K562 treated with DMSO at 1 percent for 12 hours (cell line): ENCODE measurements around the gene PLA2G10. TPM values are rescaled to one million over a fixed set of nuclear protein-coding genes. Genes with fewer than 3 reads are reported as not detected.

Experiments
- total RNA-seq: library from RNA; unstranded; fragments of 300-600 nt; gene quantifications from 2 replicates; pipeline ENCODE4 v1.2.3, GENCODE V29; 2022; ENCODE audit not compliant: insufficient read depth

The PLA2G10 gene, protein sequence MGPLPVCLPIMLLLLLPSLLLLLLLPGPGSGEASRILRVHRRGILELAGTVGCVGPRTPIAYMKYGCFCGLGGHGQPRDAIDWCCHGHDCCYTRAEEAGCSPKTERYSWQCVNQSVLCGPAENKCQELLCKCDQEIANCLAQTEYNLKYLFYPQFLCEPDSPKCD
- not detected in 2 replicates for total RNA-seq

DNA sequence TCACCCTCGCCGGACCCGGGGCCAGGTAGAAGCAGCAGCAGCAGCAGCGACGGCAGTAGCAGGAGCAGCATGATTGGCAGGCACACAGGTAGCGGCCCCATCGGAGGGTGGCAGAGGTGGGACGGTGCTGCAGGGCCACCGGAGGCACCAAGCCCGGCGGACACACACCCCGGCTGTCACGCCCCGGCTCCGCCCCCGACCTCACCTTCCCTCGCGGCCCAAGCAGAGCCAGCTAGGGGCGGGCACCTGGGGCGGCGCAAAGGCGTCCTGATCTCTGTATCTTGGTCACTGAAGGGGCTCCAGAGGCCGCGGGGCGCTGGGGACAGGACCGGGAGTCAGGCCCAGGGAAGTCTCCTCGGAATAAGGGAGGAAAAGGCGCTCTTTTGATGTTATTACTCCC is at the start of gene PLA2G10:
PLA2G10 (minus strand) TSS at position 180 of the 400 bp plus-strand sequence; CDS start at position 101, 79 bp downstream.

DNA sequence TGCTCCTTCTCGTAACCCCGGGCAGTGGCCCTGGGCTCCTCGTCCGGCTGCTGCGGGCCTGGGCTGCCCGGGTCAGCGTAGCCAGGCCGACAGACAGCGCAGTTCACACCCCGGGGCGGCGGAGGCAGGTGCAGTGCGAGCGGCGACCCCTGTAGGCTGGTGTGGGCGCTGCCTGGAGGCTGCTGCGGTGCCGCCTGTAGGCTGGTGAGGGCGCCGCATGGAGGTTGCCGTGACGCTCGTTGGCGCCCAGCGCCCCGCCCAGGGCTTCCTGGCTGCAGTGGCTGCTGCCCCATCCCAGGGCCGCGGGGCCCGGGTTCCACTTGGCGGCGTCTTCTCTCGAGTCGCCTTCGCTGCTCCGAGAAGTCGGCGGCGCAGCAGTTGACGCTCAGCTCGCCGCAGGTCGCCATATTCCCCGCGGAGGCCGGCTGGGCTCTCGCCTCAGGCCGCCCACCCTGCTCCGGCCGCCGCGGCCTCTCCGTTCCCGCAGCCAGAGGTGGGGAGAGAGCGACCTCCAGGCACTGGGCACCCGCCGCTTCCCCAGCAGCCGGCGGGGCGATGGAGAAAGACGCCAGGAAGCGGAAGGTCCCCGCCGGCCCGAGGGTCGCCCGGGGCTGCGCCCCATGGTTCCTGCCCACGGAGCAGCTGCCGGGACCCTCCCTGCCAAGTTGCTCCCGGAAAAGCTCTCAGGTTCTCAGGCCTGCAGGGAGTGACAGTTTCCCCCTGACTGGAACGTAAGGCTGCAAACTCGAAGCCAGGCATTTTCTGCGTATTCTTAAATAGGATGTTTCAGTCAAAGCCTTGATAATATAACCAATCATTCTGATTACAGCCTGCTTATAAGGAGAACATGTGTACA is 48.4 kb upstream of the PLA2G10 start, which contains the start of gene NPIPA2:
NPIPA2 (plus strand) TSS at position 261 of the 856 bp plus-strand sequence. CDS start 5,533 bp downstream, outside the sequence.

DNA sequence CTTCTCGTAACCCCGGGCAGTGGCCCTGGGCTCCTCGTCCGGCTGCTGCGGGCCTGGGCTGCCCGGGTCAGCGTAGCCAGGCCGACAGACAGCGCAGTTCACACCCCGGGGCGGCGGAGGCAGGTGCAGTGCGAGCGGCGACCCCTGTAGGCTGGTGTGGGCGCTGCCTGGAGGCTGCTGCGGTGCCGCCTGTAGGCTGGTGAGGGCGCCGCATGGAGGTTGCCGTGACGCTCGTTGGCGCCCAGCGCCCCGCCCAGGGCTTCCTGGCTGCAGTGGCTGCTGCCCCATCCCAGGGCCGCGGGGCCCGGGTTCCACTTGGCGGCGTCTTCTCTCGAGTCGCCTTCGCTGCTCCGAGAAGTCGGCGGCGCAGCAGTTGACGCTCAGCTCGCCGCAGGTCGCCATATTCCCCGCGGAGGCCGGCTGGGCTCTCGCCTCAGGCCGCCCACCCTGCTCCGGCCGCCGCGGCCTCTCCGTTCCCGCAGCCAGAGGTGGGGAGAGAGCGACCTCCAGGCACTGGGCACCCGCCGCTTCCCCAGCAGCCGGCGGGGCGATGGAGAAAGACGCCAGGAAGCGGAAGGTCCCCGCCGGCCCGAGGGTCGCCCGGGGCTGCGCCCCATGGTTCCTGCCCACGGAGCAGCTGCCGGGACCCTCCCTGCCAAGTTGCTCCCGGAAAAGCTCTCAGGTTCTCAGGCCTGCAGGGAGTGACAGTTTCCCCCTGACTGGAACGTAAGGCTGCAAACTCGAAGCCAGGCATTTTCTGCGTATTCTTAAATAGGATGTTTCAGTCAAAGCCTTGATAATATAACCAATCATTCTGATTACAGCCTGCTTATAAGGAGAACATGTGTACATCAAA is 9.3 kb upstream of the PLA2G10 start, which contains the start of gene NPIPA3:
NPIPA3 (plus strand) TSS at position 256 of the 856 bp plus-strand sequence. CDS start 5,533 bp downstream, outside the sequence.

DNA sequence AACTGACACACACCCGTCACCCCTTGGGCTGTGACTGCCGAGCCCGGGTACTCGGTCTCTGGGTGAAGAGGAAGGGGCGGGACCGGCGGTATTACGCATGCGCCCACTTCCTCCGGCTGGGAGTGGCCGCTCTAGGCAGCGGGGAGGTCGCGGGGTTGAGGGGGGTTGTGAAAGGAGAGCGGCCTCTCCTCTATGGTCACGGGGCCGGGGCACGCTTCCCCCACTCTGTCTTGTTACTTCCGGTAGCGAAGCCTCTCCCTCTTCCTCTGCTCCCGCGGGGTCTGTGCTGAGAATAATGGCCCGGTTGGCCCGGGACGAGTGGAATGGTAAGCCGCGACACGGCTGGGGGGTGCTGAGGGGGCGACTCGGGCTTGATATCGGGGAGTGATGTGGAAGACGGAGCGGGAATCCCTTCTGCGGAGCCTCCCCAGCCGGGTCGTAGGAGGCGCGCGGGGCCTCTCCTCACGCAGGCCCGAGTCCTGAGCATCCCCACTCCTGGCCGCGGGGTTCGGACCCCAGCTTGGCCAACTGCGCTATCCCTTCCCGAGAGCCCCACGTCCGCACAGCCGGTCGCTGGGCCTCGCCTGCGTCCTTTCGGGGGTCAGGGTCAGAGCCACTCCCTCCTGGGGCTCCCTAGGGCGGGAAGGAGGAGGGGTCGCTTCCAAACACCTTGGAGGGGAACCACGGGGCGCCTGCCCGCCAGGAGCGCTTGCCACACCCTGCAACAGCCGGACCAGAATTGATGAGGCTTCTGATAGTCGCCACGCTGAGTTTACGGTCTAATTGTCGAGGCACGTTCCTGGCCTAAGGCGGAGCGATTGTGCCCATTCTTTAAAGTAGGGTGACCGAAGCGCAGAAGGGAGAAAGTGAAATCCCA is 61.2 kb downstream of the PLA2G10 start, which contains the start of gene BFAR:
BFAR (plus strand) TSS at position 259 of the 877 bp plus-strand sequence. CDS start 11,396 bp downstream, outside the sequence.

DNA sequence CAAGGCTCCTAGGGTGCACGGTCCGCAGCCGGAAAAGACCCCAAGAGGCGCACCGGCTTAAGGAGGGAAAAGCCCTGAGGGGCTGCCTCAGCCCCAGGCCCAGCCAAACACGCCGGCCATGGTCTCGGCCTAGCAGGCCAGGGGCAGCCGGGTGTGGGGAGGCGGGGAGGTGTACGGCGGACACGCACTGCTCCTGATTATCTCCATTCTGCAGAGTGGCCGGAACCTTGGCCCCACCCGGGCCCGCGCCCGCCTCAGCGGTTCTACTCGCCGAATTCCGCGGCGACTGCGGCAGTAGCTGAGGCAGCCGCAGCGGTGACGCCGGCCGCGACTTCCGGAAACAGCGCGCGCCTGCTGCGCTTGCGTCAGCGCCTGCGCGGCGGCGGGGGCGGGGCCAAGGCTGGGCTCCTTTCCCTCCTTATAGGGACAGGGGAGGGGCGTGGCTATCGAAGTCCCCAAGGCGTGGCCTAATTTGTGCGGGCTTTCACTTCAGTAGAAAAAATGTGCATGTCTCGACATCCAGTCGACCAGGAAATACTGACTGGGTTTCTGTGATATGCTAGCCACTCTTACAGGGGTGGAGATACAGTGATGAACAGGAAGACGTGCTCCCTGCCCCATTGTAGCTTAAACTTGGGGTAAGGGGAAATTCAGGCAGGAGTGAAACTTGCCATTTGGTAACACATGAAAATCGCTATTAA is 64.0 kb downstream of the PLA2G10 start, which contains the start of gene PARN:
PARN (minus strand) TSS at position 342 of the 701 bp plus-strand sequence; CDS start at position 207, 135 bp downstream.

Other genes with a start within 250 kb of the PLA2G10 start
- 20.9 and 32.6 TPM in 2 replicates for gene PARN, start 64.0 kb downstream of the PLA2G10 start, total RNA-seq
- gene BFAR, start 61.4 kb downstream of the PLA2G10 start, total RNA-seq: 24.3 and 40.5 TPM in 2 replicates
- 0.91 TPM in 1 of 2 replicates, not detected in the other for gene NPIPA3, start 9.1 kb upstream of the PLA2G10 start, total RNA-seq
- not detected in 2 replicates for gene NPIPA2, start 48.2 kb upstream of the PLA2G10 start, total RNA-seq
- 32.4 and 76.2 TPM in 2 replicates for gene NOMO1, start 139.4 kb upstream of the PLA2G10 start, total RNA-seq
- gene NPIPA1, start 243.1 kb upstream of the PLA2G10 start, total RNA-seq: 20.8 and 57.9 TPM in 2 replicates